LNCAP (cell line): Measurements from ENCODE around the gene NIPAL4.

Experiments
- TF ChIP-seq, protein P1 (sequence below): fragments of 450-650 bp; IDR thresholded peaks from 2 replicates; pipeline ENCODE4 v1.5.1; 2017; ENCODE audit warnings: mild to moderate bottlenecking

NIPAL4 gene

DNA sequence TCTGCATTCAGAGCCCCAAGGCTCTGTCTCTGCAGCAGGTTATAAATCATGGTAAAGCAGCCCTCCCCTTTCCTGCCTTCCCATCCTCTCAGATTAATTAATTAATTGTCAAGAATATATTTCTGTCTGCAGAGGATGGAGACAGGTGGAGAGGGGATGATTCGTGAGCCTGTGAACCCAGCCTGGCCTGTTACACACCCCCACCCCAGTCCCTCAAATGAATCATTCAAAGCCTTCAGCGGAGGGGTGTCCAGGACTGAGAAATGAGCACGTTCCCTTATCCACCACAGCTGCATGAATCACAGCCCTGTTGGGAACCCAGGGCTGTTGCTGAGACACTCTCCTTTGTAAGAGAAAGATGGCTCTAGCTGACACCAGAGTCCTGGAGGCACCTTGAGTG, 56.0 kb downstream of the NIPAL4 start:
- TF ChIP-seq, protein P1, sequence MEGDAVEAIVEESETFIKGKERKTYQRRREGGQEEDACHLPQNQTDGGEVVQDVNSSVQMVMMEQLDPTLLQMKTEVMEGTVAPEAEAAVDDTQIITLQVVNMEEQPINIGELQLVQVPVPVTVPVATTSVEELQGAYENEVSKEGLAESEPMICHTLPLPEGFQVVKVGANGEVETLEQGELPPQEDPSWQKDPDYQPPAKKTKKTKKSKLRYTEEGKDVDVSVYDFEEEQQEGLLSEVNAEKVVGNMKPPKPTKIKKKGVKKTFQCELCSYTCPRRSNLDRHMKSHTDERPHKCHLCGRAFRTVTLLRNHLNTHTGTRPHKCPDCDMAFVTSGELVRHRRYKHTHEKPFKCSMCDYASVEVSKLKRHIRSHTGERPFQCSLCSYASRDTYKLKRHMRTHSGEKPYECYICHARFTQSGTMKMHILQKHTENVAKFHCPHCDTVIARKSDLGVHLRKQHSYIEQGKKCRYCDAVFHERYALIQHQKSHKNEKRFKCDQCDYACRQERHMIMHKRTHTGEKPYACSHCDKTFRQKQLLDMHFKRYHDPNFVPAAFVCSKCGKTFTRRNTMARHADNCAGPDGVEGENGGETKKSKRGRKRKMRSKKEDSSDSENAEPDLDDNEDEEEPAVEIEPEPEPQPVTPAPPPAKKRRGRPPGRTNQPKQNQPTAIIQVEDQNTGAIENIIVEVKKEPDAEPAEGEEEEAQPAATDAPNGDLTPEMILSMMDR: no peak

DNA sequence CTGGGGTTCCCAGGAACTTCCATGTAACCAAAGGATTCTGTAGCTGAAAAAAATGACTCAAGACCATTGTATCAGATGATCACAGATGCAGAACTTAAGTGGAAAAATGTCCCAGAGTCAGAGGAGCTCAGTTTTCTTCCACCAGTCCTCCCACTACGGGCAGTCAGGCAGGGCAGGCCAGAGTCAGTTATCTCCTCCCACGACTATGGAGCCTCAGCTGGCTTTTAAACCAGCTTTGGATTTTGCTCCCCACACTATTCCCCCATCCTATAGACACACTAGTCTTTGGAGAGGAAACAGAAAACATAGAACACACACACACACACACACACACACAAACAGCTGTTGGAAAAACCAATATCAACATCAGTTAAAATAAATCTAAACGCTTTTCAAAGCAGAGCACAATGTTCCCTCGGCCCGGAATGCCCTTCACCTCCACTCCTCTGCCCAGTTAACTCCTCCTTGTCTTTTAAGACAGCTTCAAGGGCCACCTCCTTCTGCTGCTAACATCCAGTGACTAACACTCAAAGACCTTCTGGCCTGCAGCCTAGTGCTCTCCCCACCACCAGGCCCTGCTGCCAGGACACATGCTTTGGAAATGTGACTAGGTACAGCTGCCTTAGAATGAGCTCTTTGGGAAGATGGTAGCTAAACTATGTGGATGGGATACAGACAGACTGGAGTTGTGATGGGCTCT, 56.8 kb downstream of the NIPAL4 start:
- TF ChIP-seq, protein P1: no peak

DNA sequence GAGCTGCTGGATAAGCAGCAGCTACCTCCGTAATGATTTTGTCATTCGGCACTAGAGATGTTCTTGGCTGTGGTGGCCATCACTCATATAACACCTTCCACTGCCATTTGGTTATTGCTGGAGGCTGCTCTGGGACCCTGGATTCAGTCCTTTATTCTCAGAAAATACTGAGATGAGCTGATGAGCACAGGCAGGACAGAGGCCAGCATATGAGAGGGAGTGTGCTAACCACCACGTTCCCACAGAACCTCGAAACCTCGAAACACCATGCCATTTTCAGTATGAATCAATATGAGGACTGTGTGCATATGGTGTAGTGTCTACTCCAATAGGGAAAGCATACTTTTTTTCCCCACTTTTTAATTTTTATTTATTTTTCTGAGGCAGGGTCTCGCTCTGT, 59.0 kb downstream of the NIPAL4 start:
- TF ChIP-seq, protein P1: no peak

DNA sequence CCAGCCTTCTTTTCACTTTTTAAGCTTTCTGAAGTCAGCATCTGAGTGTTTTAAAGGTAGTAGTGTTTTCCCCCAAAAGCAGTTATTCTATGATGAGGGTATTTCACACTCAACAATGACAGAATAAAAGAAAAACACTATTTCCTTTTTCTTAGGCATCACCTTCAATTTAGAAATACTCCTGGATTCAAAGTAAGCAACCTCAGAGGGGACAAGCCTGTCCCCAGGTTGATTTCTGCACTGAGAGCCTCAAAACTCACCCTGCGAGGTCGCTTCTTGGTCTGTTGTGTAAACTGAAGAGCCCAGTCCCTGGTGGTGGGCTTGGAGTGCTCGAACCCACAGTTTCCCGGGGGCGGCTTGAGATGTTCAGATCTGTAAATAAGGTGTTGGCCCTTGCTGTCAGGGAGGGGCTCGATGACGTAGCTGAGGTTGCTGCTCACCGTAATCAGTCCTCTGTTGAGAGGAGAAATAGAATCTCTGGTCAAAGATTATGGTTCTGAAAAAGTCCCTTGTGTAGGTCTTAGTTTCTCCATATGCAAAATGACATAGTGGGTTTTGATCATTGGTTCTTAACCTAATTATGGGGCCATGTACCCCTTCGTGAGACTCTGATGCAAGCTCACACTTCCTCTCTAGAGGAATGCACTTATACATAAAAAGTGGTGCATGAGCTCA, 59.7 kb downstream of the NIPAL4 start:
- TF ChIP-seq, protein P1: no peak

DNA sequence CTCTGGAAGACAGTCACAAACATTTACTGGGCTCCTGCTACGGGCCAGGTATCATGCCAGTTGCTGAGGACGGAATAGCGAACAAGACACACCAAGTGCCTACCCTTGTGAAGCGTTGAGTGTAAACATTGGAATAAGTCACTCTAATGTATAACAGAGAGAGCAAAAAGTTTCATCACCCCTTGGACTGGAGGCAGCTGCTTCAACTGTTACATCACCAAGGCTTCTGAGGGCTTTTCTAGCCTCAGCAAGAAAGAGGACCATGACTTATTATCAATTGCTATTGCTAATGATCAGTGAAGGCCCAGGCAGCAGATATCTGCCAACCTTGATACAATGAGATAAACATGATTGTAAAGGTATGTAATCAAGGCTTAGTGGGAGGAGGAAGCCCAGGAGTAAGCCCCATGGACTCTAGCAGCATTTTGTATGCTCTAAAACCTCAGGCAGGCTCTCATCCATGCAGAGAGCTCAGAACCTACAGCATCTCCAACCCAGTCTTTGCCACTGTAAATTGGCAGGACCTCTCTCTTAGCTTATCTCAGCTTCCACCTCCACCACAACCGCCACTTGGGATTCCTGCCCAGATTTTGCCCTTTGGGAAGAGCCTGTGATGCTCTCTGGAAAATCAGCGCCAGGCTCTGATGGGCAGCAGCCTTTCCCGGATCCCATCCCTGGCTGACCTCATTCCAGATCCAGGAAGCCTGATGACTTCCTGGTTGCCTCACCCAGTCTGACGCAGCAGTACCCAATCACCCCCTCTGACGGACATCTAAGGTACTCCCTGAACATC, 61.1 kb downstream of the NIPAL4 start:
- TF ChIP-seq, protein P1: no peak

DNA sequence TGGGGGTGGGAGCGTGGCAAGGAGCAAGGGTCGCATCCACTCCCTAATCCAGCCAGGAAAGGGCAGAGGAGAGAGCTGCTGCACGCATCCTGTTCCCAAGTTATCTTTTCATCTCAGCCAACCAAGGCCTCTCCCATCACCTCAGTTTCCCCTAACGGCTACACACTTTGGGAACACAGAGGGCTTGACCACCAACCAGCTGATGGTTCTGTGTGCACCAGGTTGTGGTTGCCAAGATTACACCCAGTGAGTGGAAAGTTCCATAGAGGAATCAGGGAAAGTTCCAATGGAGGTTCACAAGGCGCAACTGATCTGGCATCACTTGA, 61.7 kb downstream of the NIPAL4 start:
- TF ChIP-seq, protein P1: no peak

DNA sequence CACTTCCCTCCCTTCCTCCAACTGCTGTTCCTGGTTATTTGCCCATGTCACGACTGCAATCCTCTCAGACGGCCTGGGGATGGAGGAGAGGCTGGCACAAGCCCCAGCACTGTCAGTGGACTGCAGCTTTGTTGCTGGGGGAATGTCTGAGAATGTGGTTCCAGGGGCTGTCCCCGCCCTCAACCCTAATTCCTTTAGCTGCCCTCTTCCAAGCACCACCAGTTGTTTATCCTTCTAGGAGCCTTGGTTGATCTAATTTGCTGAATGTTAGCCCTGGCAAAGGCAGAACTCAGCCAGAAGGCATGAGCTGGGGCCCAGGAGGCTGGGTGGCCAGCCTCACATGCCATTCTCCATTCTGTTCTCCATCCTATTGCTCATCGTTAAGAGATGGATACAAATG, 64.0 kb downstream of the NIPAL4 start:
- TF ChIP-seq, protein P1: no peak
